PC-3 (cell line): ENCODE results near the gene PLAAT4. TPM values are rescaled to one million over a fixed set of nuclear protein-coding genes. Genes with fewer than 3 reads are reported as not detected.

Source experiments
- ATAC-seq: fragments of 200-7000 bp; cut with Tn5 transposase; 2 replicates; pipeline ENCODE4 v1.9.1; 2020; ENCODE audit warnings: mild to moderate bottlenecking, moderate library complexity
- BruUV-seq: library from RNA; stranded (reverse); fragments of 400-500 nt; replicated peaks from 2 replicates; lab custom pipeline; 2021; lab: Mats Ljungman, UMichigan
- CTCF ChIA-PET: fragments of 300-600 bp; sonication (Branson Sonifier 250); formaldehyde crosslinking; loops from one replicate; lab custom pipeline; 2022; ENCODE audit warnings: antibody characterized with exemption; lab: Charles Lee
- POLR2A ChIA-PET: fragments of 300-600 bp; sonication (Branson Sonifier 250); formaldehyde crosslinking; loops from one replicate; lab custom pipeline; 2022; ENCODE audit warnings: antibody characterized with exemption; ENCODE audit not compliant: unreplicated experiment; lab: Charles Lee
- DNase-seq: peaks from one replicate; pipeline ENCODE4 v3.0.0-alpha.2; 2015
- H2AFZ ChIP-seq: fragments of 300-600 bp; sonication (generic); 2 replicates; pipeline ENCODE4 v1.6.0; 2016; ENCODE audit warnings: antibody characterized with exemption, low read length
- H3F3A ChIP-seq: fragments of 300-600 bp; sonication (generic); one replicate; pipeline ENCODE4 v1.6.0; 2017; ENCODE audit warnings: antibody characterized with exemption, low read length, control low read depth, mild to moderate bottlenecking; ENCODE audit not compliant: unreplicated experiment
- H3K27ac ChIP-seq: fragments of 300-600 bp; sonication (generic); 2 replicates; pipeline ENCODE4 v1.5.1; 2016; ENCODE audit warnings: mild to moderate bottlenecking, low read length
- H3K27me3 ChIP-seq: fragments of 300-600 bp; sonication (generic); 2 replicates; pipeline ENCODE4 v1.6.1; 2016; ENCODE audit warnings: low read length, mixed read lengths
- H3K36me3 ChIP-seq: fragments of 300-600 bp; sonication (generic); 2 replicates; pipeline ENCODE4 v1.6.1; 2016; ENCODE audit warnings: low read depth, mixed run types, low read length, mixed read lengths
- H3K4me1 ChIP-seq: fragments of 300-600 bp; sonication (generic); 2 replicates; pipeline ENCODE4 v1.5.1; 2016; ENCODE audit warnings: low read length; ENCODE audit not compliant: insufficient read depth
- H3K4me2 ChIP-seq: fragments of 300-600 bp; sonication (generic); 2 replicates; pipeline ENCODE4 v1.6.0; 2016; ENCODE audit warnings: low read length
- H3K4me3 ChIP-seq: fragments of 300-600 bp; sonication (generic); 2 replicates; pipeline ENCODE4 v1.5.1; 2016; ENCODE audit warnings: mild to moderate bottlenecking, low read length, mixed read lengths
- H3K79me2 ChIP-seq: fragments of 300-600 bp; sonication (generic); 2 replicates; pipeline ENCODE4 v1.6.1; 2017; ENCODE audit warnings: low read length, mixed read lengths
- H3K9ac ChIP-seq: fragments of 300-600 bp; sonication (generic); 2 replicates; pipeline ENCODE4 v1.6.0; 2016; ENCODE audit warnings: mild to moderate bottlenecking, low read length
- H3K9me2 ChIP-seq: fragments of 300-600 bp; sonication (generic); replicated peaks from 2 replicates; pipeline ENCODE4 v1.6.1; 2016; ENCODE audit warnings: mixed run types, low read length, mixed read lengths
- H3K9me3 ChIP-seq: fragments of 300-600 bp; sonication (generic); 2 replicates; pipeline ENCODE4 v1.6.1; 2016; ENCODE audit warnings: low read length, mixed read lengths
- H4K20me1 ChIP-seq: fragments of 300-600 bp; sonication (generic); 2 replicates; pipeline ENCODE4 v1.6.1; 2016; ENCODE audit warnings: low read length, mixed read lengths
- CTCF ChIP-seq: fragments of 300-600 bp; sonication (generic); conservative IDR thresholded peaks from 2 replicates; pipeline ENCODE4 v1.5.1; 2017; ENCODE audit warnings: antibody characterized with exemption, low read depth, mild to moderate bottlenecking, low read length
- EZH2 ChIP-seq: fragments of 300-600 bp; sonication (generic); IDR thresholded peaks from one replicate; pipeline ENCODE4 v1.6.1; 2017; ENCODE audit warnings: antibody characterized with exemption, mild to moderate bottlenecking, low read length; ENCODE audit not compliant: unreplicated experiment
- EZH2phosphoT487 ChIP-seq: fragments of 300-600 bp; sonication (generic); IDR thresholded peaks from 2 replicates; pipeline ENCODE4 v1.6.1; 2018; ENCODE audit warnings: mild to moderate bottlenecking, antibody characterized with exemption, low read length, borderline replicate concordance
- intact Hi-C: fragments of 100-400 bp; cut with micrococcal nuclease; formaldehyde crosslinking; loops from 2 replicates; pipeline ENCODE4 v1.9.0; 2023
- total RNA-seq: library from RNA; depleted of rRNA; stranded (reverse); fragments of >200 nt; gene quantifications from 2 replicates; pipeline ENCODE4 v1.2.3, GENCODE V29; 2014

Gene PLAAT4
- total RNA-seq, 1 experiment from 2014 or later, result 5.4 TPM

- Histone ChIP-seq H3K27ac (no peak overlapping the region), H3K9ac (no peak overlapping the region), H3K4me2 (no peak overlapping the region), H3K36me3 (no peaks in the 10 kb centered on the region), H3K9me2 (no peaks in the 10 kb centered on the region), H3F3A (no peaks in the 10 kb centered on the region), H2AFZ (no peak overlapping the region), H3K4me1 (peaks cover 14% of the 10 kb centered on the region), H3K4me3 (no peak overlapping the region), H4K20me1 (no peaks in the 10 kb centered on the region), H3K9me3 (no peaks in the 10 kb centered on the region), H3K27me3 (no peaks in the 10 kb centered on the region), H3K79me2 (no peaks in the 10 kb centered on the region)
- no peak for DNase-seq
- no peak for TF ChIP-seq CTCF
- TF ChIP-seq EZH2, result no peak
- no peak for TF ChIP-seq EZH2phosphoT487
- ChIA-PET POLR2A (no interaction called here), CTCF (no interaction called here)
- no peak for ATAC-seq
- intact Hi-C loops, result no loop called here
- no TSS peak for BruUV-seq
Observed at GRCh38 chr11:63516109-63516508, 20.5 kb upstream of the PLAAT4 start.

GRCh38 chr11:63517156-63517555 lies 19.5 kb upstream of the PLAAT4 start:
- intact Hi-C loops, result no loop called here
- Histone ChIP-seq H3K27me3 (no peaks in the 10 kb centered on the region), H3K9ac (no peak overlapping the region), H3F3A (no peaks in the 10 kb centered on the region), H3K4me3 (no peak overlapping the region), H3K36me3 (no peaks in the 10 kb centered on the region), H3K4me1 (peaks cover 18% of the 10 kb centered on the region), H2AFZ (no peak overlapping the region), H4K20me1 (no peaks in the 10 kb centered on the region), H3K27ac (no peak overlapping the region), H3K9me2 (no peaks in the 10 kb centered on the region), H3K79me2 (no peaks in the 10 kb centered on the region), H3K4me2 (no peak overlapping the region), H3K9me3 (no peaks in the 10 kb centered on the region)
- POLR2A ChIA-PET, result no interaction called here
- CTCF ChIA-PET, result no interaction called here
- BruUV-seq, result no TSS peak
- TF ChIP-seq EZH2 (no peak), EZH2phosphoT487 (no peak), CTCF (no peak)
- ATAC-seq (no peak), DNase-seq (no peak)

GRCh38 chr11:63518548-63518947 lies 18.1 kb upstream of the PLAAT4 start:
- Histone ChIP-seq H3K4me3 (no peak overlapping the region), H3K27me3 (no peaks in the 10 kb centered on the region), H2AFZ (no peak overlapping the region), H3K9ac (no peak overlapping the region), H4K20me1 (no peaks in the 10 kb centered on the region), H3K27ac (no peak overlapping the region), H3K79me2 (no peaks in the 10 kb centered on the region), H3K36me3 (no peaks in the 10 kb centered on the region), H3K9me2 (no peaks in the 10 kb centered on the region), H3K4me2 (no peak overlapping the region), H3F3A (no peaks in the 10 kb centered on the region), H3K4me1 (peaks cover 30% of the 10 kb centered on the region), H3K9me3 (no peaks in the 10 kb centered on the region)
- no TSS peak for BruUV-seq
- ATAC-seq (no peak), DNase-seq (peak; percentile 57)
- TF ChIP-seq EZH2 (no peak), CTCF (no peak), EZH2phosphoT487 (no peak)
- ChIA-PET POLR2A (interaction anchor here (0.6 kb wide), 1 partner anchor 12 kb away, joined by 4 read pairs; no protein-coding TSS in a partner anchor), CTCF (no interaction called here)
- intact Hi-C loops, result no loop called here
